ENCODE measurements around the gene TMEM125.

TMEM125 gene

DNA sequence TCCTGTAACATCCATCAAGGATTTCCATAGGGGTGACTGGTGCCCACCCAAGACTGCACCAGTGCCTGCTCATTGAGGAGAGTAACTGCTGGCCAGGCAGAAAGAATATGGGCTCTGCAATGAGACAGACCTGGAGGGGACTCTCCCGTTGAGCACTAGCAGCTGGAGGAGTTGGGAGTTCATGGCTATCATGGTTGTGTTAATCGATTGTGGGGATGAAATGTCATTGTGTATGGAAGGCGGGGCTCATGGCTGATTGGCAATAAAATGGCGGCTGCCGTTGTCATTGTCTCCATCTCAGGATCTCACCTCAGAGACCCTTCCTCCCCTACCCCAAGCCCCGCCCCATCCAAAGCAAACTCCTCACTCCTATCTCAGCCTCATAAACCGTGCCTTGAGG is 3.9 kb downstream of the TMEM125 start:
- TF ChIP-seq NFIC (IDR thresholded peaks at IDR 0.05) (no peak), ZBTB7A (IDR thresholded peaks at IDR 0.05; ENCODE audit: low read depth) (no peak), FOXM1 (IDR thresholded peaks at IDR 0.05; ENCODE audit: borderline replicate concordance, low read depth) (no peak), EGR1 (IDR thresholded peaks at IDR 0.05) (no peak), YY1 (IDR thresholded peaks at IDR 0.05; ENCODE audit: low read depth) (no peak), RAD21 (IDR thresholded peaks at IDR 0.05; ENCODE audit: low read depth) (no peak), TCF12 (IDR thresholded peaks at IDR 0.05; ENCODE audit: low read depth) (no peak), TEAD4 (IDR thresholded peaks at IDR 0.05) (no peak), TAF1 (IDR thresholded peaks at IDR 0.05; ENCODE audit: low read depth) (no peak), CEBPB (IDR thresholded peaks at IDR 0.05) (no peak), CREB1 (IDR thresholded peaks at IDR 0.05; ENCODE audit: low read depth) (no peak), EP300 (IDR thresholded peaks at IDR 0.05; ENCODE audit: borderline replicate concordance) (no peak)
- TF ChIP-seq, protein P1, sequence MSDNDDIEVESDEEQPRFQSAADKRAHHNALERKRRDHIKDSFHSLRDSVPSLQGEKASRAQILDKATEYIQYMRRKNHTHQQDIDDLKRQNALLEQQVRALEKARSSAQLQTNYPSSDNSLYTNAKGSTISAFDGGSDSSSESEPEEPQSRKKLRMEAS (IDR thresholded peaks at IDR 0.05) = no peak
- TF ChIP-seq, protein P2, sequence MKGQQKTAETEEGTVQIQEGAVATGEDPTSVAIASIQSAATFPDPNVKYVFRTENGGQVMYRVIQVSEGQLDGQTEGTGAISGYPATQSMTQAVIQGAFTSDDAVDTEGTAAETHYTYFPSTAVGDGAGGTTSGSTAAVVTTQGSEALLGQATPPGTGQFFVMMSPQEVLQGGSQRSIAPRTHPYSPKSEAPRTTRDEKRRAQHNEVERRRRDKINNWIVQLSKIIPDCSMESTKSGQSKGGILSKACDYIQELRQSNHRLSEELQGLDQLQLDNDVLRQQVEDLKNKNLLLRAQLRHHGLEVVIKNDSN (IDR thresholded peaks at IDR 0.05) = no peak
- TF ChIP-seq, protein P3, sequence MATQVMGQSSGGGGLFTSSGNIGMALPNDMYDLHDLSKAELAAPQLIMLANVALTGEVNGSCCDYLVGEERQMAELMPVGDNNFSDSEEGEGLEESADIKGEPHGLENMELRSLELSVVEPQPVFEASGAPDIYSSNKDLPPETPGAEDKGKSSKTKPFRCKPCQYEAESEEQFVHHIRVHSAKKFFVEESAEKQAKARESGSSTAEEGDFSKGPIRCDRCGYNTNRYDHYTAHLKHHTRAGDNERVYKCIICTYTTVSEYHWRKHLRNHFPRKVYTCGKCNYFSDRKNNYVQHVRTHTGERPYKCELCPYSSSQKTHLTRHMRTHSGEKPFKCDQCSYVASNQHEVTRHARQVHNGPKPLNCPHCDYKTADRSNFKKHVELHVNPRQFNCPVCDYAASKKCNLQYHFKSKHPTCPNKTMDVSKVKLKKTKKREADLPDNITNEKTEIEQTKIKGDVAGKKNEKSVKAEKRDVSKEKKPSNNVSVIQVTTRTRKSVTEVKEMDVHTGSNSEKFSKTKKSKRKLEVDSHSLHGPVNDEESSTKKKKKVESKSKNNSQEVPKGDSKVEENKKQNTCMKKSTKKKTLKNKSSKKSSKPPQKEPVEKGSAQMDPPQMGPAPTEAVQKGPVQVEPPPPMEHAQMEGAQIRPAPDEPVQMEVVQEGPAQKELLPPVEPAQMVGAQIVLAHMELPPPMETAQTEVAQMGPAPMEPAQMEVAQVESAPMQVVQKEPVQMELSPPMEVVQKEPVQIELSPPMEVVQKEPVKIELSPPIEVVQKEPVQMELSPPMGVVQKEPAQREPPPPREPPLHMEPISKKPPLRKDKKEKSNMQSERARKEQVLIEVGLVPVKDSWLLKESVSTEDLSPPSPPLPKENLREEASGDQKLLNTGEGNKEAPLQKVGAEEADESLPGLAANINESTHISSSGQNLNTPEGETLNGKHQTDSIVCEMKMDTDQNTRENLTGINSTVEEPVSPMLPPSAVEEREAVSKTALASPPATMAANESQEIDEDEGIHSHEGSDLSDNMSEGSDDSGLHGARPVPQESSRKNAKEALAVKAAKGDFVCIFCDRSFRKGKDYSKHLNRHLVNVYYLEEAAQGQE (IDR thresholded peaks at IDR 0.05; ENCODE audit: low read depth) = no peak

DNA sequence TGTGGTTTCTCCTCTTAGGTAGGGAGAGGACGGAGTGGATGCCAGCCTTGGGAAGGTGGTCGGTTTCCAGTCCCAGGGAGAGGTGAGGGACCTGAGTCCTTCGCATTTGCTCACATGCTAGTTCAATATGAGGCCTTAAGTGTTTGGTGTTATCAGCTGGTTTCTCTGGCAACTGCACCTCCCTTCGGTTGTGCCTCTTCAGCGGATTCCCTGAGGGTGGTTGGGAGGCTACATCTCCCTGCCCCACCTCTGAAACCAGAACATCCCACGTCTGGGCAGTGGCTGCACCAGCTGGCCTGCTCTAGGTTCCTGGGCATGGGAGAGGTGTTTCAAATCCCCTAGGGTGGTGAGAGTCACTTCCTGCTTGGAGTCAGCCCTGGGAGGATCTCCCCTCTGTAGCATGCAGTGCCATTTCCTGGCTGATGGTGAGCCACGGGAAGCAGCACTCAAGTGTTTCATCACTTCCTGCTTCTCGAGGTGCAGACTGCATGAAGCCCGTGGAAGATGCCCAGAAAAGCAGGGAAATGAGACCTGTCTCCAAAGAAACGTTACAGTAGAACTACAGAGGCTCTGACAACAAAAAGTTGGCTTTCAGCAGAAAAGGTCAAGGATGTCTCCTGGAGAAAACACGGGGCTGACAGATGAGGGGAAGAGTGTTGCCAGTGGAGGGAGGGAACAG is 4.5 kb downstream of the TMEM125 start:
- TF ChIP-seq TEAD4 (IDR thresholded peaks at IDR 0.05) (no peak), RAD21 (IDR thresholded peaks at IDR 0.05; ENCODE audit: low read depth) (no peak), CREB1 (IDR thresholded peaks at IDR 0.05; ENCODE audit: low read depth) (no peak), EGR1 (IDR thresholded peaks at IDR 0.05) (no peak), FOXM1 (IDR thresholded peaks at IDR 0.05; ENCODE audit: borderline replicate concordance, low read depth) (no peak), YY1 (IDR thresholded peaks at IDR 0.05; ENCODE audit: low read depth) (no peak), EP300 (IDR thresholded peaks at IDR 0.05; ENCODE audit: borderline replicate concordance) (no peak), TAF1 (IDR thresholded peaks at IDR 0.05; ENCODE audit: low read depth) (no peak), CEBPB (IDR thresholded peaks at IDR 0.05) (no peak), NFIC (IDR thresholded peaks at IDR 0.05) (no peak), TCF12 (IDR thresholded peaks at IDR 0.05; ENCODE audit: low read depth) (no peak), ZBTB7A (IDR thresholded peaks at IDR 0.05; ENCODE audit: low read depth) (no peak)
- TF ChIP-seq, protein P1 (IDR thresholded peaks at IDR 0.05) = no peak
- TF ChIP-seq, protein P2 (IDR thresholded peaks at IDR 0.05) = no peak
- TF ChIP-seq, protein P3 (IDR thresholded peaks at IDR 0.05; ENCODE audit: low read depth) = no peak

DNA sequence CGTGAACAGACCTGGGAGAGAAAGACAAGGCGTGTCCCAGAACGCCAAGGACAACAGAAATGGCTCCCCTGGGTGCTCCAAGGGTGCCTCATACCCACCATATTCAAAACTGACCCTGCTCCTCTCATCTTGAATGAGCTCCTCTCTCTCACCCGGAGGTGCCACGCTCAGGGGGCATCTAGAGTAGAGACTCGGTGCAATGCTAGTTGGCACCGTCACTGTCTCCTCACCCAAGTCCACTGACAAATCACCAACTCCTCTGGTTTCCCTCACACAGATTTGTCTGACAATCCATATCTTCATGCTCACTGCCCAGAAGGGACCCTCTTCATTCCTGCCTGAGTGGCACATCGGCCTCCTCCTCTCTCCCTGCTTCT is 5.0 kb downstream of the TMEM125 start:
- TF ChIP-seq EGR1 (IDR thresholded peaks at IDR 0.05) (no peak), ZBTB7A (IDR thresholded peaks at IDR 0.05; ENCODE audit: low read depth) (no peak), CREB1 (IDR thresholded peaks at IDR 0.05; ENCODE audit: low read depth) (no peak), TAF1 (IDR thresholded peaks at IDR 0.05; ENCODE audit: low read depth) (no peak), EP300 (IDR thresholded peaks at IDR 0.05; ENCODE audit: borderline replicate concordance) (no peak), FOXM1 (IDR thresholded peaks at IDR 0.05; ENCODE audit: borderline replicate concordance, low read depth) (no peak), YY1 (IDR thresholded peaks at IDR 0.05; ENCODE audit: low read depth) (no peak), NFIC (IDR thresholded peaks at IDR 0.05) (no peak), TEAD4 (IDR thresholded peaks at IDR 0.05) (no peak), RAD21 (IDR thresholded peaks at IDR 0.05; ENCODE audit: low read depth) (no peak)
- TF ChIP-seq, protein P2 (IDR thresholded peaks at IDR 0.05) = no peak
- TF ChIP-seq, protein P1 (IDR thresholded peaks at IDR 0.05) = no peak
- TF ChIP-seq, protein P3 (IDR thresholded peaks at IDR 0.05; ENCODE audit: low read depth) = no peak
